Mesenteric fat pad (tissue), 1 donor: ENCODE data around the gene SYNDIG1. TPM values are rescaled to one million over a fixed set of nuclear protein-coding genes. Genes with fewer than 3 reads are reported as not detected.
A peak's percentile ranks its signal among the peaks of the same experiment; 100 is the strongest.

ENCODE experiments used
- DNase-seq: peaks from one replicate; pipeline ENCODE4 v3.0.0-alpha.2; 2020; ENCODE audit warnings: low spot score
- long read RNA-seq: library from polyadenylated mRNA; unstranded; transcript quantifications from one replicate; pipeline ENCODE4 v2.0.0, GENCODE V29; 2020
- total RNA-seq: library from RNA; stranded (reverse); fragmentation: NEBNext Ultra II Directional; extraction: Animal tissue kit (Norgen Biotek cat#: 25700); gene quantifications from one replicate; pipeline ENCODE4 v1.2.1, GENCODE V29; 2021
- donor health status: DM: yes; HTN: yes; CAD: no.

The SYNDIG1 gene
- 0.77 TPM for total RNA-seq
- long read RNA-seq, partial matches to known transcripts, result 1 of 3 reads
- long read RNA-seq, other reads (novel, unspliced or antisense), result 2 of 3 reads

- peak; percentile 75 for DNase-seq
Observed at GRCh38 chr20:24469116-24469893, at the start of gene SYNDIG1. SYNDIG1 (plus strand) TSS chr20:24469629; CDS start chr20:24543098, 73,469 bp downstream.

DNA sequence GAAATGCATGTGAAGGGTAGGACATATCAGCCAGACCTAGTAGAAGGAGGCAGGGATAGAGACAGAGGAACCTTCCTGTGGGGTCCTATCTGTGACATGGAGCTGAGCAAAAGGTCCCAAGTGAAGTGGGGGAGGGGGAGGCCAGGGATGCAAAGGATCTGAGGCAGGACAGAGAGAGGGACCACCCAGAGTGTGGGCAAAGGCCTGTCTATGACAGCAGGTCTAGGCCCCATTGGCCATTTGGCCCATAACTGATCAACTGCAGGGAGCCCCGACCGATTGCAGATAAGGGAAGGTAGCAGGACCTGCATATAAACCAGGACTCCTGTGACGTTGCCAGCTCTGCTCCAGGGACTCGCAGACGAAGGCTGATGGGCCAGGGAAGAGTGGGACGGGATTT, 49.6 kb upstream of the SYNDIG1 start:
- no peak for DNase-seq

GRCh38 chr20:24420567-24420966, 48.9 kb upstream of the SYNDIG1 start:
- DNase-seq, result no peak

GRCh38 chr20:24421071-24421470, 48.4 kb upstream of the SYNDIG1 start:
- DNase-seq, result no peak

GRCh38 chr20:24422091-24422760, 47.2 kb upstream of the SYNDIG1 start:
- no peak for DNase-seq

DNA sequence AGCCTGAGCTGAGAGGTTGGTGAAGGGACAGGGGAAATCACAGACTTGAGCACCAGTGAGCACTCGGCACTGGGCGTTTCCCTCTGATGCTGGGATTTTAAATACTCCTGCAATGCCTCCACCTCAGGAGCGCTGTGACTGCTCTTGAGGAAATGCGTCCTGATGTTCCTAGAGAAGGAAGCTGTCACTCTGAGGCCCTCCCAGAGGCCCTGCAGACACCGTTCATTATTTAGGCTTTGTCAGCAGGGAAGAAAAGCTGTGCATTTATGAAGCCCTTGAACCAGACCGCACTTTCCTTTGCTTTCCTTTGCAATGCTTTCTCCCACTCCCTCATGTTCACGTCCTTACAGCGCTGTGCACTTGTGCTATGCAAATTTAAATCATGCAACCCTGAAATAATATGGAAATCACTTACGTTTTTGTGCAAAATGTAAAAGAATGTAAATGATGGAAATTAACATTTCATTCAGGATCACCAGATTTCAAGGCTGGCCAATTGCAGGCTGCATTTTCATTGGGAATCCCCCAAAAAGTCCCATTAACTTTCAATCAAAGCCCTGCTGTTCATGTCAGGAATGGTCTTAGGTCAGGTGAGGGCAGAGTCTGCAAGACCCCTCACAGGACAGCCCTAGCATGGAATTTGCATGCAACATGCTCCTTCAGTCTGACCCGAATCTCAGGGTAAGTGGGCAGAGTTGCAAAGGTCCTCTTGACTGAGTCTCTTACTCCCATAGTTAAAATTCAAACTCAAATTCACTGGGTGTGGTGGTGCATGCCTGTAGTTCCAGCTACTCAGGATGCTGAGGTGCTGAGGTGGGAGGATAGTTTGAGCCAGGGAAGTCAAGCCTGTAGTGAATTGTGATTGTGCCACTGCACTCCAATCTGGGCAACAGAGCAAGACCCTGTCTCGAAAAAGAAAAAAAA, 45.8 kb upstream of the SYNDIG1 start:
- DNase-seq, result no peak

- no peak for DNase-seq
Observed at GRCh38 chr20:24425523-24426135, 43.8 kb upstream of the SYNDIG1 start.

DNA sequence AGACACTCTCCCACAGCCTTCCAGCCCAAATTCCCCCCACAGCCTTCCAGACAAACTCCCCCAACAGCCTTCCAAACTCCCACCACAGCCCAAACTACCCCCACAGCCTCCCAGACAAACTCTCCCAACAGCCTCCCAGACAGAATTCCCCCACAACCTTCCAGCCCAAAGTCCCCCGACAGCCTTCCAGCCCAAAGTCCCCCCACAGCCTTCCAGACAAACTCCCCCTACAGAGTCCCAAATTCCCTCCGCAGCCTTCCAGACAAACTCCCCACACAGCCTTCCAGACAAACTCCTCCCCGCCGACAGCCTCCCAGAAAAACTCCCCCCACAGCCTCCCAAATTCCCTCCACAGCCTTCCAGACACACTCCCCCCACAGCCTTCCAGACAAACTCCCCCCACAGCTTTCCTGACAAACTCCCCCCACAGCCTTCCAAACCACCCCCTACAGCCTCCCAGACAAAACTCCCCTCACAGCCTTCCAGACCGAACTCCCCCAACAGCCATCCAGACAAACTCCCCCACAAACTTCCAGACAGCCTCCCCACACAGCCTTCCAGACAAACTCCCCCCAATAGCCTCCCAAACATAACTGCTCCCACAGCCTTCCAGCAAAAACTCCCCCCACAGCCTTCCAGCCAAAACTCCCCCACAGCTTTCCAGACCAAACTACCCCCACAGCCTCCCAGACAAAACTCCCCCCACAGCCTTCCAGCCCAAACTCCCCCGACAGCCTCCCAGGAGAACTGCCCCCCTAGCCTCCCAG, 38.0 kb upstream of the SYNDIG1 start:
- DNase-seq, result no peak

DNA sequence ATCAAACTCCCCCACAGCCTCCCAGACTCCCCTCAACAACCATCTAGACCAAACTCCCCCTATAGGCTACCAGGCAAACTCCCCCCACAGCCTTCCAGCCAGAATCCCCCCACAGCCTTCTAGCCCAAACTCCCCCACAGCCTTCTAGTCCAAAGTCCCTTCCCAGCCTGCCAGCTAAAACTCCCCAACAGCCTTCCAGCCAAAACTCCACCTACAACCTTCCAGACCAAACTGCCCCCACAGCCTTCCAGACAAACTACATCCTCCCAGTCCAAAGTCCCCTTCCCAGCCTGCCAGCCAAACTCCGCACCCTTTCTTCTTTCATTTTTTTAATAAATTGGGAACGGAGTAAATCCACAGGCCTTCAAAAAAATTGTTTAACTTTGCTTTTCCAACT, 37.4 kb upstream of the SYNDIG1 start:
- no peak for DNase-seq

- no peak for DNase-seq
Observed at GRCh38 chr20:24436160-24436559, 33.3 kb upstream of the SYNDIG1 start.

- no peak for DNase-seq
Observed at GRCh38 chr20:24437196-24438082, 32.0 kb upstream of the SYNDIG1 start.

GRCh38 chr20:24438331-24438730, 31.1 kb upstream of the SYNDIG1 start:
- no peak for DNase-seq

GRCh38 chr20:24439737-24440387, 29.6 kb upstream of the SYNDIG1 start:
- no peak for DNase-seq

DNA sequence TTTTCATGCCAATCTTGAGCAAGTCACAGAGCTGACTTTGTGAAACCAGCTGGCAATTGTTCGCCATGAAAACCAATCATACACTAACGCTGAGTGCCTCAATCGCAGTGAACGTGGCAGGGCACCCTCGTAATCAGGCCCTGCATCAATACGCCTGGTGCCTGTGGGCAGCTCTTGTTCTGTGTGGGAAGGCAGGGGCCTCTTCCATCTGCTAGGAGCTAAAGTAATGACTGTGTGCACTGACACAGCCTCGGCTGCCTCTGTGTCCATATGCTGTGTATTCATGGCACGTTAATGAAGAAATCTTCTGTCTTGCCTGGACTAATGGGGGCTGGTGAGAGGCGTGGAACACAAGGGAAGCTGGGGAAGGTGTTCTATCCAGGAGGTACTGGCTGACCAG, 27.8 kb upstream of the SYNDIG1 start:
- DNase-seq, result no peak

- no peak for DNase-seq
Observed at GRCh38 chr20:24442909-24443308, 26.5 kb upstream of the SYNDIG1 start.

DNA sequence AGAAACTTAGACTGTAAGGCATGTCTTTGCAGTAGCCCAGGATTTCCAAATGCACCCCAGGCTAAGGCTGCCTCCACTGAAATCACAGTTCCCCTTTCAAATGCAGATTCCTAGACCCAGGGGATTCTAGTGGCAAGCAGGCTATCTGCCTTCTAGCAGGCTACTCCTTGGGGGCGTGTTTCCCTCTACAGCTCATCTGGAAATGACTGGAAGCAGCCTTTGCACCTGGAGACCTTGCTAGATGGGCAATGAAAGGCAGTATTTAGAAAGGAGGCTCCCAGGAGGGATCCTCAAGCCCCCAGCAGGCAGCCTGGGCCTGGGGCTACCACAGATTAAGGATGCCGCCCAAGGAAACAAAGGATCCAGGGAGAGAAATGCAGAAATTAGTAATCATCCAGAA, 26.0 kb upstream of the SYNDIG1 start:
- DNase-seq, result no peak

- no peak for DNase-seq
Observed at GRCh38 chr20:24444526-24445190, 24.8 kb upstream of the SYNDIG1 start.

DNA sequence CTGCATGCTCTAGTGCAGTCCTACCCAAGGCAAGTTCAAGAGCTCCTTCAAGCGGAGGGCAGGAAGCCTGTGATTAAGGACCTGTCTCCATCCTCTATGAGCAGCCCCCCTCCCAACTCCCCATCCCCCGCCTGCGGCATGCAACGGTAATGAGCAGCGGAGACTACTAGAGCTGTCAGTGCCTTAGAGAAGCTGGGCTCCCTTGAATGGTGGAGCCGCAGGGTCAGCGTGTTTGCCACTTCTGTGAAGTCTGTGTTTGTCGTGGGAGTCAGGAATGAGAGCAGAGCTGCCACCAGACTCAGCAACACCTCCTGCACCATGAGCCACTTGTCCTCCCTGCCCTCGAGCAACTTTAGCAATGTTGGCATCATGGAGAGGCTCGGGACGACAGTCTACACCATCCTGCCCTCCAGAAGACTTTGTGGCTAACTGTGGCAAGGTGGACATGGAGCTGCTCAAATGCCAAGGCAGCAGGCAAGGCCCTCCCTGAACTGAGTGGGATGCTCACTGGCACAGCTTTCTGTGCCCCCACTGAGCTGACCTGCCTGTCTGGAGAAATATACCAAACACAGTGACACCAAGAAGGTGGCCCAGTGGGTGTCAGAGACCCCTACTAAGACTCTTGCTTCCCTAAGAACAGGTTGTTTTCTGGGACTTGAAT, 23.8 kb upstream of the SYNDIG1 start:
- no peak for DNase-seq
